GM19455 (cell line): ENCODE data around the gene PRPF19.

Experiments used
- ATAC-seq: cut with Tn5 transposase; IDR thresholded peaks from one replicate; pipeline ENCODE4 v1.9.1; 2021; ENCODE audit not compliant: unreplicated experiment

The PRPF19 gene

DNA sequence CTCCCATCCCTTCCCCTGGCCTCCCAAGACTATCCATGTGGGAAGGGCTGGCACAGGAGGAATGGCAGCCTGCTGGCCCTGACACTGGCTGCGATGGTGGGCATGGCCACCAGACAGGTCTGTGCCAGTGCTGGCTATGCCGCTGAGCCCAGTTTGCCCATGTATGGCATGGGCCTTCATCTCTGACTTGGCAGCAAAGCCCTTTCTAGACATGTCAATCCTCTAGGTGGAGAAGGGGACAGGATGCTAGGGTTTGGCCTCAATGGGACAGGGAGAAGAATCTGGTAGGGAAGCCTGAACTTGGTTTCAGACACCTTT lies 30.3 kb downstream of the PRPF19 start:
- ATAC-seq = no peak

GRCh38 chr11:60875366-60876167 lies 30.8 kb downstream of the PRPF19 start:
- ATAC-seq = no peak

GRCh38 chr11:60874421-60875365 lies 31.7 kb downstream of the PRPF19 start:
- no peak for ATAC-seq

GRCh38 chr11:60873533-60873932 lies 32.9 kb downstream of the PRPF19 start:
- ATAC-seq = no peak

DNA sequence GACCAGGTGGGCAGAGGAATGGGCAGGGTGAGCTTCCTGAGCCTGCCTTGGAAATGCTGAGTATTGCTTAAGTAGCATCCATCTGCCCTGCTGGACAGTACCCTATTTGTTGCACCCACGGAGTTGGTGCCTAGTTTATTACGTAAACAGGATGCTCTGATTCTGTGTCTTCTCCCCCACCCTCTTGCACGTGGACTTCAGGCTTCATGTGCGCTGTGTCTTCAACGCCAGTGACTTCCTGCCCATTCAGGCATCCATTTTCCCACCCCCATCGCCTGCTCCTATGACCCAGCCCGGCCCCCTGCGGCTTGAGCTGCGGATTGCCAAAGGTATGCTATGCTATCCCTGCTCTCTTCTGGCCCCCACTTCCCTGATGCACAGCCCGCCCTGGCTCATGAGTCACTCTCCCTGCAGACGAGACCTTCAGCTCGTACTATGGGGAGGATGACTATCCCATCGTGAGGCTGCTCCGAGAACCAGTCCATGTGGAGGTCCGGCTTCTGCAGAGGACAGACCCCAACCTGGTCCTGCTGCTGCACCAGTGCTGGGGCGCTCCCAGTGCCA lies 33.3 kb downstream of the PRPF19 start:
- ATAC-seq = no peak

GRCh38 chr11:60872124-60872960 lies 34.0 kb downstream of the PRPF19 start:
- no peak for ATAC-seq

DNA sequence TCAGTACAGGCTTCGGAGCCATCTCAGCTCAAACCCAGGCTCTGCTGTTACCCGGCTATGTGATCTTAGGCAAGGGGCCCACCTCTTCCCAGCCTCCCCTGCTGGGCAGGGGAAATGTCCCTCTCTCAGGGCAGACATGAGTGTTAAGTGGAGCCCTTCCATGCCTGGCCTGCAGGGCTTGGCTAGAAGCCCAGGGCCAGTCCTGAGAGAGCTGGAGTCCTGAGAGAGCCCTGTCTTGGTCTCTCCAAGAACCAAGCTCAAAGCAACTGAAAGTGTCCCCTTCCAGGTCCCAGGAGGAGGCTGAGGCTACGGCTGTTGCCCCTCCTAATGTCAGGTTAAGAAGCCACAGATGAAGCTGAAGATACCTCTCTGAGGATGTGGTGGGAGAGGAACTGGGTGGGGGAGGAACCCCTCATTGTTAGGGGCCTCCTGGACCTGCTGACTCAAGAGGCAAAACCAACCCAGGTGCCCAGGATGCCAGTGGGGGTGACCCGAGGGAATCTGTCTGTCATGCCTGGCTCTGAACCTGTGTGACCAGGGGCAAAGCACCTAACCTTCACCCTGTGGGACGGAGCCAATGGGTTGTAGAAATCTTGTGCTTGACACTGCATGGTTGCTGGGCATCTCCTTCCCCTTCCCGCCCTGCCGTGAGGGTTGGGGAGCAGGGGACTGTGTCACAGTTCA lies 34.9 kb downstream of the PRPF19 start:
- ATAC-seq = no peak

DNA sequence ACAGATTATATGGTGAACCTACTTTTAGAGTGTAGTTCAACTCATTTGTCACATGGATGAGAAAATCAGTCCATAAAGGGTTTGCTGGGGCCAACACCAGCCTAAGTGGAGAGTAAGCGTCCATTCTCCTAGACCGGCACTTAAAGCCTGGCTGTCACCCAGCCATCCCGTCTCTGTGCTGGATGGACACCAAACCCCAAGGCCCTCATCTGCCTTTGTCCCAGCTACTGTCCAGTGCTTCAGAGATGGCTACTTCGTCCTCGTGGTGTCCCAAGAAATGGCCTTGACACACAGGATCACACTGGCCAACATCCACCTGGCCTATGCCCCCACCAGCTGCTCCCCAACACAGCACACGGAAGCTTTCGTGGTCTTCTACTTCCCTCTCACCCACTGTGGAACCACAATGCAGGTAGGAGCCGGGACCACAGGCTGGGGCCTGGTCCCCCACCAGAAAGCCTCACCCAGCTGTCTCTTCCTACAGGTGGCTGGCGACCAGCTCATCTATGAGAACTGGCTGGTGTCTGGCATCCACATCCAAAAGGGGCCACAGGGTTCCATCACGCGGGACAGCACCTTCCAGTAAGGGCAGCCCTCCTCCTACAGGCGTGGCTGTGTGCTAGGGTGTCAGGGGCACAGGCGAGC lies 35.5 kb downstream of the PRPF19 start:
- ATAC-seq = no peak

- ATAC-seq = no peak
Measured at GRCh38 chr11:60870276-60870675, 36.1 kb downstream of the PRPF19 start.

- no peak for ATAC-seq
Measured at GRCh38 chr11:60869451-60869825, 36.9 kb downstream of the PRPF19 start.

GRCh38 chr11:60868682-60869450 lies 37.5 kb downstream of the PRPF19 start:
- no peak for ATAC-seq

DNA sequence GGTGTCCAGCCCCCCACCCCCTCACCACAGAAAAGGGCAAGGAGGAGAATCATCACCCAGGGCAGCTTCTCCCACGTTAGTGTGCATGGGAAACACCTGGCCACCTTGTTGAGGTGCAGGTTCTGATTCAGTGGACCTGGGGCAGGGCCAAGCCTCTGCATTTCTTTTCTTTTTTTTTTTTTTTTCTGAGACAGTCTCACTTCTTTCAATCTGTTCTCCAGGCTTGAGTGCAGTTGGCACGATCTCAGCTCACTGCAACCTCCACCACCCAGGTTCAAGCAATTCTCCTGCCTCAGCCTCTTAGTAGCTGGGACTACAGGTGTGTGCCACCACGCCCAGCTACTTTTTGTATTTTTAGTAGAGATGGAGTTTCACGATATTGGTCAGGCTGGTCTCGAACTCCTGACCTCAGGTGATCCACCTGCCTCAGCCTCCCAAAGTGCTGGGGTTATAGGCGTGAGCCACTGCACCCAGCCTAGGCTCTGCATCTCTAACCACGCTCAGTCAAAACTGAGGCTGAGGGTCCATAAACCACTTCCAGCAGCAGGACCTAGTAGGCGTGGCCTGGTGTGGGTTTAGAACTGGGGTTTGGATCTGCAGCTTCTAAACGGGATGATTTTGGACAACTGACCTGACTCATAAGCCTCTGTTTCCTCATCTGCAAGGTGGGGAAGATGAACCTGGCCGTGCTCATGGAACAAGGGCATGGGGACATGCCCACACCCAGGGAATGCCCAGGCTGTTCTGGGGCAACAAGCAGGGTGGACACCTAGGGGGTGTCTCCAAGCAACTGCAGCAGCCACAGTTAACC lies 38.3 kb downstream of the PRPF19 start:
- no peak for ATAC-seq

DNA sequence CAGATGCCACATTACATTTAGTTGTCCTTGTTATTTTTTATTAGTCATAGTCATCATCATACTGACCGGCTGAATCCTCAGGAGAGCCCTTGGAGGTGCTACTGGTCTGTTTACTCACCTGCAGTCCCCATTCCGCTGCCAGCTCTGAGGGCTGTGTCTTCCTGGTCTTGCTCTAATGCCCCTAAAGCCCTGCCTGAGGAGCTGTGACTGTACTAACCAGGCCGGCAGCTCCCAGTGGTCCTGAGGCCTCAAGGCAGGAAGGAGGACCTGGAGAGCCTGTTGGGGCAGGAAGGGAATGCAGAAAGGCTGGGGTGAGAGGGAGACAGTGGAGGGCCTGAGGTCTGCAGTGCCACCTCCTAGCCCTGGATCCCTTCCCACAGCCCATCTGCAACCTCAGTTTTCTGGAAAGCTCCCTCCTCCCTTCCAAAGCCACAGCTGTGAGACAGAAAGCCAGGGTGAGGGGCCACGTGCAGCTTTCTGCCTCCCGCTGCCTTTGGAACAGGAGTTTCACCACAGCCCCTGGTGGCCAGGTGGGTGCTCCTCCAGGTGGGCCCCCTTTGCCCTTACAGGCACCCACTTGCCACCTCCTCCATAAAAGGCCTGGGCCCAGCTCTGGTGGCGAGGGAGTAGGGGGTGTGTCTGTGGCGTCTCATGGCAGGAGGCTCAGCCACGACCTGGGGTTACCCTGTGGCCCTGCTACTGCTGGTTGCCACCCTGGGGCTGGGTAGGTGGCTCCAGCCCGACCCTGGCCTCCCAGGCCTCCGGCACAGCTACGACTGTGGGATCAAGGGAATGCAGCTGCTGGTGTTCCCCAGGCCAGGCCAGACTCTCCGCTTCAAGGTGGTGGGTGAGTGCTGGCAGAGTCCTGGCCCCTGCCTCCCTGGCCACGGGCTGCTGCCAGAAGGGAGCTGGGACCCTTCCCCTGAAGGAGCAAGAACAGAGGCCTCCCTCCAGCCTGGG lies 39.2 kb downstream of the PRPF19 start, which contains the start of gene ZP1:
TSS of gene ZP1 (plus strand) at position 632 of the 960 bp plus-strand sequence. CDS start at position 652, 20 bp downstream.
- ATAC-seq = no peak

DNA sequence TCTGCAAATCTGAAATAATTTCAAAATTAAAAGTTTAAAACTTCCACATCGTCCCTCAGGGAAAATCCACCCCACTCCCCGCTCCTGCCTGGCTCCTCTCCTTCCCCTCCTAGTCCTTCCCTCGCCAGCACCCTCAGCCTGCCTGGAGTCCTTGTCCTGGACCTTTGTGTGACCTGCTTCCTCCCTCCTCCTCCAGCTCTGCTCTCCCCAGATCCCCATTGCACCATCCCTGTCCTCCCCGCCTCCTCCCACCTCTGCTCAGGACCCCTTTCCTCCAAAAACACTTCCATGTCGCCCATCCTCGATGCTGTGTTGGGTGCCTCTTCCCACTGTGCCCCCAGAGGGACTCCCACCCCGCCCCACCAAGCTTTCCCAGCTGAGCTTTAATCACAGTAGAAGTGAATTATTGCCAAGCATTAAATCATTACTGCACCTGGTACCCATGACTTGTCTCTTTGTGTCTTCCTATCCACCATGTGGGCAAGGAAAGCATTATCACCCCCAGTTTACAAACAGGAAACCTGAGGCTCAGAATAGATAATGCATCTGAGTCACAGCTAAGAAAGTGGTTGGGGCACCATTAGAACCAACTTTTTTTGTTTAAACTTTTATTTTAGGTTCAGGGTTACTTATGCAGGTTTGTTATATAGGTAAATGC lies 41.4 kb downstream of the PRPF19 start:
- no peak for ATAC-seq

- no peak for ATAC-seq
Measured at GRCh38 chr11:60863550-60864521, 42.5 kb downstream of the PRPF19 start.
